NOMO-1 treated with DMSO at 0.1 percent for 48 hours (cell line): ENCODE results near the gene AEBP2.
"Not testable (repeated sequence)": the region's sequence is repeated elsewhere in the genome, so short reads cannot be mapped to it uniquely, and the experiment has no call there.

Experiments
- DNase-seq: peaks from one replicate; lab custom pipeline; 2025; ENCODE audit not compliant: unreplicated experiment; lab: John Stamatoyannopoulos, UW

AEBP2 gene

DNA sequence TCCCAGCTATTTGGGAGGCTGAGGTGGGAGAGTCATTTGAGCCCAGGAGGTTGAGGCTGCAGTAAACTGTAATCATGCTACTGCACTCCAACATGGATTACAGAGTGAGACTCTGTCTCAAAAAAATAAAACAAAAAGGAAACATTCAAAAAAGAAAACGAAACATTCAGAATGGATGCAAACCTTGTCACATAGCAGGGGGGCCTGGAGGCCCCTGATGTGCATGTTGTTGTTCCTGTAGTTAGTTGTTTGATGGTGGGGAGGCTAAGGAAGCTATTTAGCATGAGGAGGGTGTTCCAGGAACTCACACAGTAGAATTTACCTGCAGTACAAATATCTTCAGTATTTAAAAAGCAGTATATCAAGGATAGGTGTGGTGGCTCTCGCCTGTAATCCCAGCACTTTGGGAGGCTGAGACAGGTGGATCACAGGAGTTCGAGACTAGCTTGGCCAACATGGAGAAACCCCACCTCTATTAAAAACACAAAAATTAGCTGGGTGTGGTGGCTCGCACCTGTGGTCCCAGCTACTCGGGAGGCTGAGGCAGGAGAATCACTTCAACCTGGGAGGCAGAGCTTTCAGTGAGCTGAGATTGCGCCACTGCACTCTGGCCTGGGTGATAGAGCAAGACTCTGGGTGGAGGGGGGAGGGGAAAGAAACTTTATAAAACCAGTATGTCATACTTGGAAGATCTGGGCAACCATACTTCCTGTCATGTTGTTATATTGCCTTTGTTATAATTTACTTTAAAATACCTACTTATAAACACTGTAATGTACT, 17.6 kb upstream of the AEBP2 start:
- no peak for DNase-seq

DNA sequence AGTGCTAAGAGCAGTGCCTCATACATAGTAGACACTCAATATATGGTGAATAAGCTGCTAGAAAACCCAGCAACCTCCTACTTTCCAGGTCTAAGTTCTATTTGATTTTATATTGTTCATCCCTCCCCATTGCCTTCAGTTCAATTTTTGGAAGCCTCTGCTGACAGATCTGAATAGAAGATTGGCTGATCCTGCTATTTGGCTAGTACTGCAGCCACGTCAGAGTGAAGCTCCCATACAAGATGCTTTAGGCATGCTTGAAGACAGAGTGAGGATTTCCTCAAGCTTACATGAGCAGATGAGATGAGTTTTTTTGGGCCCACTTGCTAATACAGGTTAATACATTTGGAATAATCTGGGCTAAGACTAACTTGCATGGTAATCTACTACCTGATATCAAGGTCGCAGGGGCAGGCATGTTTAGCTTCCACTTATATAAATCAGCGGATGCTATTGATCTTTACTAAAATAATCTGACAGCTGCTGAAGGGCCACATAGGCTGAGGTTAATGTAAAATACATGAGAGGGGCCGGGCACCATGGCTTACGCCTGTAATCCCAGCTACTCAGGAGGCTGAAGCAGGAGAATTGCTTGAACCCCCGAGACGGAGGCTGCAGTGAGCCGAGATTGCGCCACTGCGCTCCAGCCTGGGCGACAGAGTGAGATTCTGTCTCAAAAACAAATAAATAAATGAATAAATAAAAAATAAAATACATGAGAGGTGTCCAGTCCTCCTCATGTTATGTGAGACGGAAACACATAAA, 15.9 kb upstream of the AEBP2 start:
- DNase-seq: no peak

DNA sequence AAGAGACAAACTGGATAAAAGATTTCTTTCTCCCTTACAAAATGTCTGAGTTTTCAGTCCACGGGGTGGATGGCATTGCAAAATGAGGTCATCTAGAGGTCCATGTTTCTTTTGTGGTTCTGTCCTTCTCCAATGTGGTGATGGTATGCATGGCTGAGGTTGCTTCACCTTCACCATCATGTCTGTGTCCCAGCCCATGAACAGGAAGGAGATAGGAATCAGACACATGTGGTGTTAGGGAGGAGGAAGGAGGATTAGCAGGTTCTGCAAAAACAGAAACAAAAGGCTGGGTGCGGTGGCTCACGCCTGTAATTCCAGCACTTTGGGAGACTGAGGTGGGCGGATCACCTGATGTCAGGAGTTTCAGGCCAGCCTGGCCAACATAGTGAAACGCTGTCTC, 11.0 kb upstream of the AEBP2 start:
- no peak for DNase-seq

DNA sequence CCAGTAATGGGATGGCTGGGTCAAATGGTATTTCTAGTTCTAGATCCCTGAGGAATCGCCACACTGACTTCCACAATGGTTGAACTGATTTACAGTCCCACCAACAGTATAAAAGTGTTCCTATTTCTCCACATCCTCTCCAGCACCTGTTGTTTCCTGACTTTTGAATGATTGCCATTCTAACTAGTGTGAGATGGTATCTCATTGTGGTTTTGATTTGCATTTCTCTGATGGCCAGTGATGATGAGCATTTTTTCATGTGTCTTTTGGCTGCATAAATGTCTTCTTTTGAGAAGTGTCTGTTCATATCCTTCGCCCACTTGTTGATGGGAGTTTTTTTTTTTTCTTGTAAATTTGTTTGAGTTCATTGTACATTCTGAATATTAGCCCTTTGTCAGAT, 9.8 kb upstream of the AEBP2 start:
- DNase-seq: not testable (repeated sequence)

DNA sequence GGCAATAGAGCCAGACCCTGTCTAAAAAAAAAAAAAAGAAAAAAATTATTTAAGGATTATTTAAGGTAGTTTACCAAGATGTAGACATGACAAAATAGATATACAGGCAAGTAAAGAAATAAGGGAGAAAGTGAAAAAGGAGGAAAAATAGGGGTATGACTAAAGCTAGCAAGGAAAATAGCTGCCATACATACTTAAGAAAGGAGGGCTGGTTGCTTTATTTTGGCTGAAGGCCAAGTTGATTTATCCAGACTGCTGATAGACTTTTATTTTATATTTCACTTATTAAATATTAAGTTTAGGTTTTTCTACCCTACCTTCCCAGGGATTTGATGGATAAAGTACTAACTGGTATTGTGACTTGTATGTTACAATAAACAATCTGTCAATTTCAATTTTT, 8.3 kb upstream of the AEBP2 start:
- no peak for DNase-seq

DNA sequence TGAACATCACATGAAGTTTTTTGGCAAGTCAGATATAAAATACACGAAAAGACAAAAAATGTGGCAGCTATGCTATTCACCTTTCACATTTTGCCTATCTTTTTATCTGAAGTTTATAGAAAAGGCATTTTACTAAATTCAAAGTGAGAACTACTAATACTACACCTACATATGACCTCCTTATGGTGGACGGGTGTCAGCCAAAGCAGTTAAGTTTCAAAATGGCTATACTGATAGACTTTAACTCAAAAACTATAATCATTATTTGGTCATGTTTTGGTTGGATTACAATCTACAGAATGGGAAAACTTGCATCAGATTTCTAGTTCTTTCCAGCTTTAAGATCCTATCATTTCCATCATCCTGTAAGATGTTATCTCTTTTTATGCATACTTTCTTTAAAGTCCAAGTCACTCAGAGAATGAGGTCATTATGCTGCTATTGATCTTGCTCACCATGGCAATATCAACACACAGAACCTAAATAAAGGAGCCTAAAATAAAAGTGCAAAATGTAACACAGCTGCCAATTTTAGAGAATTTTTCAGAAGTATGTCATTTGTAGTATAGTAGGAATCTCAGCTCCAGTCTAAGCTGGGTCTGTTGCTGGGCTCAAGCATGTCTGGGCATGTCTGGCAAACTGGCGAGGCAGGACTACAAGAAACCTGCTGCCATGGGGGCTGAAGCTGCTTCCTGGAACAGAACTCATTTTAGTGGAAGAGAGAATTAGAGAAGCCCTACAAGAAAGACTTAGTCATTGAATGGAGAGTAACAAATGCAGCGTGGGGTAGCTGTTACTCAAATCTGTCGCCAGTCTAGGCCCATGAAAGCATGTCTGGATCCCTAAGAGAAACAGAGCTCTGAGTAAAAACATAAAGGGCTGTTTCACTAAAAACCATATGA, 7.6 kb upstream of the AEBP2 start:
- no peak for DNase-seq

DNA sequence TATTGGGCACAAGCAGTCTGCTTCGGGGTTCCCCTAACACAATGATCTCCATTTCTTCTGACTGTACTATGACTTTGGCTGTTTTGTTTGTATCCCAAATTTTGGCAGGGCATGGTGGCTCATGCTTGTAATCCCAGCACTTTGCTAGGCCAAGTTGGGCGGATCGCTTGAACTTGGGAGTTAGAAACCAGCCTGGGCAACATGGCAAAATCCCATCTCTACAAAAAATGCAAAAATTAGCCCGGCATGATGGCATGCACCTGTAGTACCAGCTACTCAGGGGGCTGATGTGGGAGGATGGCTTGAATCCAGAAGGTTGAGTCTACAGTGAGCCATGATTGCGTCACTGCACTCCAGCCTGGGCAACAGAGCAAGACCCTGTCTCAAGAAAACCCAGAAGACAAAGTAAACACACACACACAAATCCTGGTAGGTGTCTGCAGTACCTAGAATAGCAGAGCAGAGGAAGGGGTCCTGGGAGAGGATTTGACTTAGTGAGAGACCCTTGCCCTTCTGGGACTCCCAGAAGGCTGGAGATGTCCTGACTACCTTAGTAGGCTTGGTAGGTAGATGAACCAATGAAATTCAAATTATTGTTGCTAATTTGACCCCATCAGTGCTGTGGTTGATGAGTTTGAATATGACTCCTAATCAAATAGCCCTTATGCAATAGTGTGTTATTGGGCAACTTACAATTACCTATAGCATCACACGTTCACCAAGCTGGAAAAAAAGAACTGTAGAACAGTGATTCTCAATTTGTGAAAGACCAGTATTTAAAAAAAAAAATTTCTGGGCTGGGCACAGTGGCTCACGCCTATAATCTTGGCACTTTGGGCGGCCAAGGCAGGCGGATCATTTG, 6.8 kb upstream of the AEBP2 start:
- DNase-seq: no peak

DNA sequence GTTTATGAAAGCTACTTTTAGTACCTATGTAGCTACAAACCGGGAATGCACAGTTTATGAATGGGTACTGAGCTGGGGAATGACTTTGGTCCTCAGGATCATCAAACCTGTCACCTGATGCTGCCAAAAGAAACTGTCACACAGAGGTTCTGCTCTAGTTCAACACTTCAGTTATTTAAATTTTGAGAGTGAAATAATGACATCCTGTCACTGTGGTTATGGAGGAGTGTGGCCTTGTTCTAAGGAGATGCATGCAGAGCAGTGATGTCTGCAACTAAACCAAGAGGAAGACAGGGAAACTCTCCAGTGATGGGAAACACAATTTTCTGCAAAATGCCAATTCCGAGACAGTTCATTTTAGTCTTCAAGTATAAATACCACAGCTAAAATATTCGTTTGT, 4.8 kb upstream of the AEBP2 start:
- DNase-seq: peak; percentile 18

DNA sequence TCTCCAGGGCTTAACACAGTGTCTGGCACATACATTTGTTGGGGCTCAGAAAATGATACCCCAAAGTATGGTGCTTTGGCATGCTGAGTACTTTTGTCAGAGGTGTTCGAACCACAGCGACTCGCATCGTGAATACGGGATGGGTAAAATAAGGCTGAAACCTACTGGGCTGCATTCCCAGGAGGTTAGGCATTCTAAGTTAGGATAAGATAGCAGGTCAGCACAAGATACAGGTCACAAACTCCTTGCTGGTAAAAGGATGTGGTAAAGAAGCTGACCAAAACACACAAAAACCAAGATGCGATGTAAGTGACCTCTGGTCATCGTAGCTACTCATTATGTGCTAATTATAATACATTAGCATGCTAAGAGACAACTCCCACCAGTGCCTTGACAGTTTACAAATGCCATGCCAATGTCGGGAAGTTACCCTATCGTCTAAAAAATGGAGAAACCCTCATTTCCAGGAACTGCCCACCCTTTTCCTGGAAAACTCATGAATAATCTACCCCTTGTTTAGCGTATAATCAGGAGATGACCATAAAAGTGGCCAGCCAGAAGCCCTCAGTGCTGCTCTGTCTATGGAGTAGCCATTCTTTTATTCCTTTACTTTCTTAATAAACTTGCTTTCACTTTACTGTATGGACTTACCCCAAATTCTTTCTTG, 3.3 kb upstream of the AEBP2 start:
- DNase-seq: no peak

DNA sequence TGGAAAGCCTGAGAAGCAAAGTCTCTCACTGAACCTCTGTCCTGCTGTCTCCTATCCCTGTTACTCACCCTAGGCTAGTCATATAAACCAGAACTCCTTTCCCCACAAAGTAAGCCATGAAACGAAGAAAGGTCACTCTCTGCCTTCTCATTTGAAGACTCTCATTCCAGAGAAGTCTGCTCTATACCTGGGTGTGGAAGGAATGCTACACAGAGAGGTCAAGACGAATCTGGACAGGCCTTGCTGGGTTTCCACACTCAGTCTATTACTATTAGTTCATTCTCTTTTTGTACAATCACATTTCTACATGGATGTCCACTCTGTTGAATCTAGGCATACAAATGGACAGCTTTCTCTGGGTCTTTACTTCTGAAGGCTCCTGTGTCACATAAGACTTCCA, 2.4 kb upstream of the AEBP2 start:
- DNase-seq: no peak

DNA sequence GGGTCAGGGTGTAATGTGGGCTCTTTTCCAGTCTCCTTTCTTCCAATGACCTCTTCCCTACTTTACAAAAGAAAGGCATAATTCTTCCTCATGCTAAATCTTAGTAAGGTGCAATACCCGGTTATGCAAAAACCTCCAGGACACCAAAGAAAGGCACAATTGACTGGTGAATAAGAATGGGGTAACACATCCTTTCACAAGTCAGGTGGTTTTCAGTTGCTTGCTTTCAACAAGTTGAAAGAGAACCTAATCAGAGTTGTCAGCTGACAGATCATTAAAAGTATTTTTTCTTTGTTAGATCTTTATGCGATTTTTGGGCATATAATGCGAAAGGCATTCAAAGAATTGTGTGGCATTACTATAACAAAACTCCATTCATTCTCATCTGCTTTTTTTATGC, 1.3 kb upstream of the AEBP2 start:
- no peak for DNase-seq

DNA sequence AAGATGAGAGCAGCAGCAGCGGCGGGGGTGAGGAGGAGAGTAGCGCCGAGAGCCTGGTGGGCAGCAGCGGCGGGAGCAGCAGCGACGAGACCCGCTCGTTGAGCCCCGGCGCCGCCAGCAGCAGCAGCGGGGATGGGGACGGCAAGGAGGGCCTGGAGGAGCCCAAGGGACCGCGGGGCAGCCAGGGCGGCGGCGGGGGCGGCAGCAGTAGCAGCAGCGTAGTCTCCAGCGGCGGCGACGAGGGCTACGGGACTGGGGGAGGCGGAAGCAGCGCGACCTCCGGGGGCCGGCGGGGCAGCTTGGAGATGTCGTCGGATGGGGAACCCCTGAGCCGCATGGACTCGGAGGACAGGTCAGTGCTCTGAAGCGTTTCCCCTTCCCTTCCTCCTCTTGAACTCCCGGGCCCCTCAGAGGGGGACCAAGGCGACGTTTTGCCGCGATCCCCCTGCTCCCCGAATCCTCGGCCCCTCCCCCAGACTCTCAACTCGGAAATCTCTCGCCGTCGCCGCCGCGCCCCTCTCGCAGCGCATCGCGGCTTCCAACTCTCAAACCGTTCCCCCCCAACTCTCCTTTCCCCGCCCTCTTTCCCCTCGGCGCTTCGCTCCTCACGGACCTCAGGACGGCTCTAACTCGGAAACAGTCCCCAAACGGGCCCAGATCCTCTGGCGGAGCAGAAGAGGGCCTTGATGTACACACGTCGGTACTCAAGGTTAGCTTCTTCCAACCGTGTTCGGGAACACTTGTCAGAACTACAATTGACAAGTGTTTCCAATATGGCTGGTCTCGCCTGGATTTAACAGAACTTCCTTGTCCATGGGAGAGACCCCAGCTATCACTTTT, 947 bp downstream of the AEBP2 start:
- peak; percentile 32 for DNase-seq

DNA sequence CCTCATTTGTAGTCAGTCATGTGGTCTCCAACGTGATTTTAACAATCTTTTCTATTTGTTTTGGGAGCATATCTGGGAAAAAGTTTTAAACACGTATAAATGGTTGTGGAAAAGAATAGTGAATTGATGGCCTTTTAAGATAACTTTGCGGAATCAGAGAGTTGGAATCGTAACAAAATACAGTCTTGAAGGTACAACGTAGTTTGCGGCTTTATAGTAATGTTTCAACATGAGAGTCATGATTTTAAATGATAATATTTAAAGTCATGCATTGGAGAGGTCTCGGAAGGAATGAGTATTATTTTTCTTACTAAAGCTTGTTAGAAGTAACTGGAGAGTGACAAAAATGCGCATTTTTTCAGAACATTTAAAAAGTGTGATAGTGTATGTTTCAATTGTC, 1.6 kb downstream of the AEBP2 start:
- no peak for DNase-seq

DNA sequence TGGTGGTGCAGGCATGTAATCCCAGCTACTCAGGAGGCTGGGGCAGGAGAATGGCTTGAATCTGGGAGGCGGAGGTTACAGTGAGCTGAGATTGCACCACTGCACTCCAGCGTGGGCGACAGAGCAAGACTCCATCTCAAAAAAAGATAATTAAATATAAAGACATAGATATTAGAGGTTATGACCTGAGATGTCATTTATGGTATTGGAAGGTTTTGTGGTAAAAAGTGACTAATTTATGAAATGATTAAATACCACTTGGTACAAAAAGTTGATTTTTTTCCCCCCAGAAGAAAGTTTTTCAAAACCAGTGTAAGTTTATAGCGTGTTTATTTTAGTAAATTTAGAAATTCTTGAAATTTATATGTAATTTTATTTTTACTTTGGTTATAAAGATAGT, 4.3 kb downstream of the AEBP2 start:
- DNase-seq: no peak

DNA sequence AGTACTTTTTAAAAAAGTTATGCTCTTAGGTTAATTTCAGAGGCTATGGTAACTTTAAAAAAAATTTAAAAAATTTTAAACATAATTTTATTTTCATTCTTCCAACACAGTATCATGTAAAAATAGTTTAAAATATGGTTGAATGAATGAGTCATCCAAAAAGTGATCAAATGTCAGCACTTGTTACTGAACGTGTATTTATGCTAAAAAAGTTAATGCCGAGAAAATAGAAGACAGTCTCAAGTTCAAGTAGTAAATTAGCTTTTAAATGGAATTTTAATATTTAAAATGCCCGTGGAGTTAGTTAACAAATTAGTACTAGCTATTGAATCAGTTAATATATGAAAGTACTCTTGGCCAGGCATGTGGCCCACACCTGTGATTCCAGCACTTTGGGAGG, 4.8 kb downstream of the AEBP2 start:
- DNase-seq: no peak

DNA sequence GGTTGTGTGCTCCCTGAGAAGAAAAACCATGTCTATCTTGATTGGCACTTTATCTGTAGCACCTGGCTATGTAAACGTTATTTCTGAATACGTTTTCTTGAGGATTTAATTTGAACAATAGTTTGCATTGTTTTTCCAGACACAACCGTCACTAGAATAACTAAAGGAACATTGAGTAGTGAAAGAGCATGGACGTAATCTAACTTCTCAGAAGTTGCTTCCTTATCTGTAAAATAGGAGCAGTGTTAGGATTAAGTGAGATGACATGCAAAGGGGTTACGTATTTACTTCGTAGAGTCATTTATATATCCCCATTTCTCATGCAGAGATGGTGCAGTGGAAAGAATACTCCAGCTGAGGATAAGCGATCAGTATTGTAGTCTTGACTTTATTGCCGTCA, 8.1 kb downstream of the AEBP2 start:
- DNase-seq: no peak

DNA sequence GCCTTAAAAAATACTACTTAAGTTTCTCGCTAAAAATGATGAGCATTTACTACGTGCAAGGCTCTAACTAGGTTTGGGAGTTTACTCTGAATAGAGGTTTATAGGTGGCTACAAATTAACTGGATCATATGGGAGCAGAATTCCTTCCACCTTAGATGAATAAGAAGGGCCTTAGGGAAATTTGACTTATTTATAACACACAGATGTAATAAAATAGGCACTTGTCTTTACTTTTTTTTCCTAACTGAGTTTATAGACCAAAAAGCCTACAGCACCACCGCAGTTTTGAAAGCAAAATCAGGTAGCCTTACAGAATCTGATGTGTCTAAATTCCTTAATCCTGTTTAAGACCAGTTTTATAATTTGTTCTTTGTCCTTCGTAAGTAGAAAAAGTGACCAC, 10.5 kb downstream of the AEBP2 start:
- DNase-seq: no peak

DNA sequence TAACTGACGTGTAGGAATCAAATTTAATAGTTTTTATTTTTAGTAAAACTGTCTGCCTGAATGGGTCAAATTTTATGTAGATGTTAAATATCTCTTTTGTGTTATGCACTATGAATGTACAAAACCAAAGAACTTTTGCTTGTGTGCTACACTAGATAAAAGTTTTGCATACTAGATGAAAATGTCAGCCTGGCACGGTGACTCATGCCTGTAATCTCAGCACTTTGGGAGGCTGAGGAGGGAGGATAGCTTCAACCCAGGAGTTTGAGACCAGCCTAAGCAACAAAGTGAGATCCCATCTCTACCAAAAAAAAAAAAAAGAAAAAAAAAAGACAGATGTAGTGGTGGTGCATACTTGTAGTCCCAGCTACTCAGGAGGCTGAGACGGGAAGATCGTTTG, 11.1 kb downstream of the AEBP2 start:
- no peak for DNase-seq

DNA sequence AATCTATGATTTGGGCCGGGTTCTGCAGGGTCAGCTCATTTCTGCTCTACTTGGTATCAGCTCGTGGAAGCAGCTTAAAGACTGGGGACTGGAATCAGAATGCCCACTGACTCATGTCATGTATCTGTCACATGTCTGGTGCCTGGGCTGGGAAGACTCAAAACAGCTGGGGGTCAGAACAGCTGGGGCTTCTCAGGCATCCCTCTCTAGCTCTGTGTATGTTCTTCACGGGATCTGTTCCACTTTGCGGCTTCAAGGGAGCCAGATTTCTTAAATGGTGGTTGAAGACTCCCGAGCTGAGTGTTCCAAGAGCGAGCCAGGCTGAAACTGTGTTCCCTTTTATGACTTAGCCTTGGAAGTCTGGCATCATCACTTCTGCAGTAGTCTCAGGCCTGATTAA, 11.9 kb downstream of the AEBP2 start:
- no peak for DNase-seq
